OCI-LY7 (cell line): Measurements from ENCODE around the gene KAT6B. TPM values are rescaled to one million over a fixed set of nuclear protein-coding genes. Genes with fewer than 3 reads are reported as not detected.

ENCODE experiments used
- BruUV-seq: library from RNA; stranded (reverse); fragments of 400-500 nt; replicated peaks from 2 replicates; lab custom pipeline; 2021; lab: Mats Ljungman, UMichigan
- CTCF ChIA-PET: fragments of 300-600 bp; sonication (Branson Sonifier 250); formaldehyde crosslinking; loops from one replicate; lab custom pipeline; 2022; ENCODE audit warnings: antibody characterized with exemption; ENCODE audit not compliant: unreplicated experiment; lab: Charles Lee
- POLR2A ChIA-PET: fragments of 300-600 bp; sonication (Branson Sonifier 250); formaldehyde crosslinking; loops from one replicate; lab custom pipeline; 2022; ENCODE audit warnings: antibody characterized with exemption; lab: Charles Lee
- DNase-seq: peaks from one replicate; pipeline ENCODE4 v3.0.0-alpha.2; 2015; ENCODE audit warnings: low spot score
- H2AFZ ChIP-seq: fragments of 200-600 bp; sonication (generic), shearing (Covaris generic); 2 replicates; pipeline ENCODE4 v1.6.1; 2014; ENCODE audit warnings: mild to moderate bottlenecking, antibody characterized with exemption, low read length, moderate library complexity
- H3K27ac ChIP-seq: fragments of 200-600 bp; sonication (generic); 2 replicates; pipeline ENCODE4 v1.5.1; 2014; ENCODE audit warnings: mixed run types, low read depth, mild to moderate bottlenecking, moderate library complexity, low read length, inconsistent platforms; ENCODE audit not compliant: poor library complexity, severe bottlenecking
- H3K36me3 ChIP-seq: fragments of 200-600 bp; sonication (generic); 2 replicates; pipeline ENCODE4 v1.6.1; 2014; ENCODE audit warnings: mild to moderate bottlenecking, antibody characterized with exemption, low read length, moderate library complexity, mixed read lengths; ENCODE audit not compliant: insufficient read depth
- H3K4me1 ChIP-seq: fragments of 200-600 bp; sonication (generic); 2 replicates; pipeline ENCODE4 v1.5.1; 2014; ENCODE audit warnings: mild to moderate bottlenecking, low read length; ENCODE audit not compliant: insufficient read depth, poor library complexity, severe bottlenecking
- H3K4me2 ChIP-seq: fragments of 200-600 bp; sonication (generic); 2 replicates; pipeline ENCODE4 v1.6.1; 2014; ENCODE audit warnings: mild to moderate bottlenecking, low read length
- H3K4me3 ChIP-seq: fragments of 200-600 bp; sonication (generic); 2 replicates; pipeline ENCODE4 v1.5.1; 2014; ENCODE audit warnings: mild to moderate bottlenecking, low read depth, low read length; ENCODE audit not compliant: poor library complexity, severe bottlenecking
- H3K79me2 ChIP-seq: fragments of 200-600 bp; sonication (generic); 2 replicates; pipeline ENCODE4 v1.6.1; 2016; ENCODE audit warnings: low read depth, mild to moderate bottlenecking, low read length, moderate library complexity, mixed read lengths; ENCODE audit not compliant: insufficient read depth
- H3K9me2 ChIP-seq: fragments of 200-600 bp; sonication (generic); 2 replicates; pipeline ENCODE4 v1.6.1; 2016; ENCODE audit warnings: mild to moderate bottlenecking, low read length, mixed read lengths; ENCODE audit not compliant: insufficient read depth
- H3K9me3 ChIP-seq: fragments of 200-600 bp; sonication (generic); 2 replicates; pipeline ENCODE4 v1.6.1; 2014; ENCODE audit warnings: mild to moderate bottlenecking, mixed run types, low read length, mixed read lengths
- H4K20me1 ChIP-seq: fragments of 200-600 bp; sonication (generic); 2 replicates; pipeline ENCODE4 v1.6.1; 2014; ENCODE audit warnings: mild to moderate bottlenecking, antibody characterized with exemption, low read length, moderate library complexity, mixed read lengths; ENCODE audit not compliant: insufficient read depth
- EZH2phosphoT487 ChIP-seq: fragments of 200-600 bp; sonication (generic); IDR thresholded peaks from 2 replicates; pipeline ENCODE4 v1.6.1; 2018; ENCODE audit warnings: low read depth, borderline replicate concordance, mild to moderate bottlenecking, mixed run types, antibody characterized with exemption, low read length, moderate library complexity, mixed read lengths
- intact Hi-C: fragments of 100-400 bp; cut with micrococcal nuclease; formaldehyde crosslinking; loops from one replicate; pipeline ENCODE4 v1.10.0; 2022; ENCODE audit not compliant: unreplicated experiment
- total RNA-seq, 2 experiments: library from RNA; depleted of rRNA in 1 of 2; stranded (reverse); fragments of >200 nt in 1 of 2; shearing (Covaris generic) in 1 of 2; gene quantifications; 2 replicates each; pipeline ENCODE4 v1.2.3, GENCODE V29; 2014 to 2022
- TF ChIP-seq, protein P1 (sequence below): fragments of 200-600 bp; sonication (generic); conservative IDR thresholded peaks from 2 replicates; pipeline ENCODE4 v1.5.1; 2014; ENCODE audit warnings: mild to moderate bottlenecking, antibody characterized with exemption, low read length, moderate library complexity, mixed read lengths

Gene KAT6B
- total RNA-seq, 2 experiments from 2014 or later = 20.8 to 40.8 TPM

DNA sequence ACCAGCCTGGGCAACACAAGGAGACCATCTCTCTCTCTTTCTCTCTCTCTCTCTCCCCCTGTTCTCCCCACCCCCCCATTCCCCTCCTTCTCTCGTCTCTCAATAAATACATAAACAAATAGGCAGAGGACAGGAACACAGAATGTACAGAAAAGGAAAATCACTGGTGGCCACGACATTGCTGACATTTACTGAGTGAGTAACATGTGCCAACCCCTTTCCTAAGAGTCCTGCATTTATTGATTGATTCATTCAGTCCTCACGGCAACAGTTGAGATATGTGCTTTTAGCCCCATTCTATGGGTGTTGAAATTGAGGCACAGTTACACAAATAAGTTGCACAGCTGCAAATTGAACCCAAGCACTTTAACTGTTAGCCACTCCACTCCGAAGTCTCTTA lies 170.8 kb downstream of the KAT6B start:
- Histone ChIP-seq H4K20me1 (no peaks in the 10 kb centered on the region), H3K36me3 (peaks cover 33% of the 10 kb centered on the region), H2AFZ (no peak overlapping the region), H3K27ac (no peak overlapping the region), H3K9me3 (no peaks in the 10 kb centered on the region), H3K9me2 (no peaks in the 10 kb centered on the region), H3K4me3 (no peak overlapping the region), H3K4me2 (no peak overlapping the region), H3K79me2 (no peaks in the 10 kb centered on the region), H3K4me1 (peaks cover 13% of the 10 kb centered on the region)
- BruUV-seq = no TSS peak
- ChIA-PET POLR2A (no interaction called here), CTCF (no interaction called here)
- intact Hi-C loops = no loop called here
- TF ChIP-seq, protein P1, sequence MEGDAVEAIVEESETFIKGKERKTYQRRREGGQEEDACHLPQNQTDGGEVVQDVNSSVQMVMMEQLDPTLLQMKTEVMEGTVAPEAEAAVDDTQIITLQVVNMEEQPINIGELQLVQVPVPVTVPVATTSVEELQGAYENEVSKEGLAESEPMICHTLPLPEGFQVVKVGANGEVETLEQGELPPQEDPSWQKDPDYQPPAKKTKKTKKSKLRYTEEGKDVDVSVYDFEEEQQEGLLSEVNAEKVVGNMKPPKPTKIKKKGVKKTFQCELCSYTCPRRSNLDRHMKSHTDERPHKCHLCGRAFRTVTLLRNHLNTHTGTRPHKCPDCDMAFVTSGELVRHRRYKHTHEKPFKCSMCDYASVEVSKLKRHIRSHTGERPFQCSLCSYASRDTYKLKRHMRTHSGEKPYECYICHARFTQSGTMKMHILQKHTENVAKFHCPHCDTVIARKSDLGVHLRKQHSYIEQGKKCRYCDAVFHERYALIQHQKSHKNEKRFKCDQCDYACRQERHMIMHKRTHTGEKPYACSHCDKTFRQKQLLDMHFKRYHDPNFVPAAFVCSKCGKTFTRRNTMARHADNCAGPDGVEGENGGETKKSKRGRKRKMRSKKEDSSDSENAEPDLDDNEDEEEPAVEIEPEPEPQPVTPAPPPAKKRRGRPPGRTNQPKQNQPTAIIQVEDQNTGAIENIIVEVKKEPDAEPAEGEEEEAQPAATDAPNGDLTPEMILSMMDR = no peak
- no peak for TF ChIP-seq EZH2phosphoT487
- no peak for DNase-seq

DNA sequence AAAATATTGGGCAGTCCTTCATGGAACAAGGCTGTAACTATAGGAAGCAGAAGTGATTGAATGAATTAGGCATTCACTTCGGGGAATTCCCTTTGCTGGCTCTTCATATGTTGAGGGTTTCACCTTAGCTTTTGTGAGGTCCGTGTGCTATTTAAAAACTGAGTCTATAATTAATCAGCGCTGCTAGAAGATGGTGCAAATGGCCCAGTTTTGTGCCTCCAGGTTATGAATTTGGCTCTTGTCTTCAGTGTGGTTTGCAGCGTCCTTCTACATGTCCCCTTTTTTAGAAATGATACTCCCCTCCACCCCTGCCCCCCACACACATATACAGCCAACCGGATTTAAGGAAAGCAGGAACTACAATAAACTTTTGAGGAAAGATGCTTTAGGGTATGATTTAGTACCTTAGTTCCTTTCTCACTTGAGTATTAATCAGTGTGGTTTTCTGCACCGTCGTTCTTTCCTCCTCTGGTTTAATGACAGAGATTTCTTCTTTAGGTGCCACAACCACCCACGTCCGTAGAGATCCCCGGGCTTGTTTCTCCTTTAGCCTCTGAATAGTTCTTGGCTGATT lies 174.4 kb downstream of the KAT6B start:
- DNase-seq = peak; percentile 9
- CTCF ChIA-PET = no interaction called here
- no peaks in the 10 kb centered on the region for H3K79me2 ChIP-seq

More for the DNA sequence above, 174.4 kb downstream of the KAT6B start:
- Histone ChIP-seq H3K9me3 (no peaks in the 10 kb centered on the region), H3K36me3 (peaks cover 15% of the 10 kb centered on the region), H3K27ac (no peak overlapping the region), H3K9me2 (no peaks in the 10 kb centered on the region), H3K4me2 (peak overlapping the region; percentile 37; the same call in 1 of the 2 replicates), H2AFZ (no peak overlapping the region), H4K20me1 (no peaks in the 10 kb centered on the region), H3K4me1 (peaks cover 13% of the 10 kb centered on the region), H3K4me3 (no peak overlapping the region)
- intact Hi-C loops = no loop called here
- POLR2A ChIA-PET = interaction anchor here (0.7 to 1.0 kb wide), 2 partner anchors 9 to 13 kb away, joined by 3 to 4 read pairs; no protein-coding TSS in a partner anchor
- no TSS peak for BruUV-seq
- TF ChIP-seq, protein P1 = no peak
- TF ChIP-seq EZH2phosphoT487 = no peak
